Breast epithelium (tissue), 4 donors: ENCODE results near the gene BSDC1. TPM values are rescaled to one million over a fixed set of nuclear protein-coding genes. Genes with fewer than 3 reads are reported as not detected.
"Not testable (repeated sequence)": the region's sequence is repeated elsewhere in the genome, so short reads cannot be mapped to it uniquely, and the experiment has no call there.

Experiments
- DNase-seq, 2 donors: peaks; one replicate each; pipeline ENCODE4 v3.0.0-alpha.2; 2019; ENCODE audit warnings: low spot score in 2 of 2
- H3K27ac ChIP-seq, 2 donors: fragments of 200-600 bp; sonication (generic) in 1 of 2; one replicate each; pipeline ENCODE4 v1.5.1; 2016 to 2019; ENCODE audit warnings: mild to moderate bottlenecking in 1 of 2
- H3K27me3 ChIP-seq, 2 donors: fragments of 200-600 bp; sonication (generic) in 1 of 2; one replicate each; pipeline versions ENCODE4 v1.5.1 to v1.6.0; 2017 to 2019; ENCODE audit warnings: control low read depth in 1 of 2, mild to moderate bottlenecking in 1 of 2
- H3K36me3 ChIP-seq: fragments of 200-600 bp; one replicate; pipeline ENCODE4 v1.5.1; 2019
- H3K4me1 ChIP-seq, 2 donors: fragments of 200-600 bp; sonication (generic); one replicate each; pipeline ENCODE4 v1.5.1; 2016 to 2019; ENCODE audit warnings: control low read depth in 1 of 2
- H3K4me3 ChIP-seq, 3 donors: fragments of 200-600 bp; sonication (generic); 1 replicate in 2 of 3; 2 replicates in 1 of 3; pipeline ENCODE4 v1.5.1; 2016 to 2019; ENCODE audit warnings: mild to moderate bottlenecking in 3 of 3, moderate library complexity in 2 of 3
- H3K9me3 ChIP-seq, 2 donors: fragments of 200-600 bp; sonication (generic) in 1 of 2; one replicate each; pipeline ENCODE4 v1.5.1; 2016 to 2019; ENCODE audit warnings: control low read depth in 1 of 2
- POLR2A ChIP-seq: fragments of 450-650 bp; IDR thresholded peaks from one replicate; pipeline ENCODE4 v1.6.1; 2016; ENCODE audit warnings: antibody characterized with exemption, mild to moderate bottlenecking, moderate library complexity
- POLR2AphosphoS5 ChIP-seq, 3 donors: sonication (generic); formaldehyde crosslinking; IDR thresholded peaks; one replicate each; pipeline ENCODE4 v1.6.1; 2017; ENCODE audit warnings: antibody characterized with exemption in 3 of 3
- intact Hi-C: fragments of 100-400 bp; cut with DNase I; formaldehyde crosslinking; loops from one replicate; pipeline ENCODE4 v1.15.1; 2023; ENCODE audit warnings: low total_unique reads
- total RNA-seq, 3 donors: library from RNA; depleted of rRNA; stranded (reverse); fragments of >200 nt; gene quantifications; one replicate each; pipeline ENCODE4 v1.1.0, GENCODE V29; 2016
- TF ChIP-seq, protein P1 (sequence below), 3 donors: fragments of 450-650 bp; IDR thresholded peaks; one replicate each; pipeline ENCODE4 v1.5.1; 2016 to 2017; ENCODE audit warnings: antibody characterized with exemption in 3 of 3, mild to moderate bottlenecking in 3 of 3, moderate library complexity in 3 of 3

BSDC1 gene
- total RNA-seq, 3 donors from 2014 or later, result 86.9 to 123 (median 95.1) TPM

DNA sequence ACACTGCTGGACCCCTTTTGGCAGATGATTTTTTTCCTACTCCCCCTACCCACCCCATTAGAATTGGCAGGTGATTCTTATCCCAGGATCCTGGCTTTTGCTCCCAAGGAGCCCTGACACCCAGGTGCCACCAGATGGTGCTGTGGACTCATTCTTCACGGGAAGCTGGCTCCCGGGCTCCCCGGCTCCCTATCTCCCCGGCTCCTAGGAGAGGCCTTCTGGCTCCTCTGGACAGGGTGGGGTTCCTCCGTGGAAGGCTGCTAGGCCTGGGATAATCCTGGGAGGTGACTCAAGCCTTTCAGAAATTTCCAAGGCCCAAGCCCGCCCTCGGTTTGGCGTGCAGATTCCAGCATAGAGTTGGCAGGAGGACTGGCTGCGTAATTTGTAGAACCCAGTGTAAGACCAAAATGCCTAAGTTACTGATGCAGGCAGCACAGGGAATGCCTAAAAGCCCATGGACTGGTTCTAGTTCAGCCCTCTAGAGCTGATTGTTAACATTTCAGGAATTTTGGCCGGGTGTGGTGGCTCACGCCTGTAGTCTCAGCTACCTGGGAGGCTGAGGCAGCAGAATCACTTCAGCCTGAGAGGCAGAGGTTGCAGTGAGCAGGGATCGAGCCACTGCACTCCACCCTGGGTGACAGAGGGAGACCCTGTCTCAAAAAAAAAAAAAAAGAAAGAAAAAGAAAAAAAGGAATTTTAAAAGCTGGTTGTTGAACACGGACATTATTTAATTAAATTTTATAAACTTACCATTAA, 6.8 kb upstream of the BSDC1 start:
- peak; percentile 69 to 83 for DNase-seq
- TF ChIP-seq POLR2AphosphoS5 (IDR thresholded peaks at IDR 0.05), result peak in 2 of 3 donors; percentile 24 to 51
- TF ChIP-seq POLR2A, result no peak
- TF ChIP-seq, protein P1, sequence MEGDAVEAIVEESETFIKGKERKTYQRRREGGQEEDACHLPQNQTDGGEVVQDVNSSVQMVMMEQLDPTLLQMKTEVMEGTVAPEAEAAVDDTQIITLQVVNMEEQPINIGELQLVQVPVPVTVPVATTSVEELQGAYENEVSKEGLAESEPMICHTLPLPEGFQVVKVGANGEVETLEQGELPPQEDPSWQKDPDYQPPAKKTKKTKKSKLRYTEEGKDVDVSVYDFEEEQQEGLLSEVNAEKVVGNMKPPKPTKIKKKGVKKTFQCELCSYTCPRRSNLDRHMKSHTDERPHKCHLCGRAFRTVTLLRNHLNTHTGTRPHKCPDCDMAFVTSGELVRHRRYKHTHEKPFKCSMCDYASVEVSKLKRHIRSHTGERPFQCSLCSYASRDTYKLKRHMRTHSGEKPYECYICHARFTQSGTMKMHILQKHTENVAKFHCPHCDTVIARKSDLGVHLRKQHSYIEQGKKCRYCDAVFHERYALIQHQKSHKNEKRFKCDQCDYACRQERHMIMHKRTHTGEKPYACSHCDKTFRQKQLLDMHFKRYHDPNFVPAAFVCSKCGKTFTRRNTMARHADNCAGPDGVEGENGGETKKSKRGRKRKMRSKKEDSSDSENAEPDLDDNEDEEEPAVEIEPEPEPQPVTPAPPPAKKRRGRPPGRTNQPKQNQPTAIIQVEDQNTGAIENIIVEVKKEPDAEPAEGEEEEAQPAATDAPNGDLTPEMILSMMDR (IDR thresholded peaks at IDR 0.05), result peak; percentile 48 to 87 (median 85)
- H3K27ac ChIP-seq, result no peak overlapping the region
- H3K36me3 ChIP-seq, result no peaks in the 10 kb centered on the region
- H3K27me3 ChIP-seq, result no peaks in the 10 kb centered on the region
- no peaks in the 10 kb centered on the region for H3K9me3 ChIP-seq
- no peaks in the 10 kb centered on the region for H3K4me1 ChIP-seq
- no peak overlapping the region for H3K4me3 ChIP-seq
- intact Hi-C loops, result no loop called here

DNA sequence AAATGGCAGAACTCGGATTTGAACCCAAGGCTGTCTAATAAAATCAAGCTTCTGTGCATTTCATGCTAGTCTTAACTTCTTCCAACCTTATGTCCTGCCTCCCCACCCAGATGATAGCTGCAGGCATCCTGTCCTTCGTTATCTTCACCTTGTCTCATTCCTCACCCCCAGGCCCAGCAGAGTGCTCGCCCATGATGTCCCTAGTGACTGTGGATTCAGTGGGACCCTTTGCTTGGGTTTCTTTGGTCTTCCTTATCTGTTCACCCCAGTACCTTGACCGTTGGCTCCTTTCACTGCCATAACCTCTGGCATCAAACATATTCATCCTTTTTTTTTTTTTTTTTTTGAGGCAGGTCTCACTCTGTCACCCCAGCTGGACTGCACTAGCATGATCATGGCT, 5.6 kb upstream of the BSDC1 start:
- Histone ChIP-seq H3K4me1 (no peaks in the 10 kb centered on the region), H3K27me3 (no peaks in the 10 kb centered on the region), H3K4me3 (no peak overlapping the region), H3K27ac (no peak overlapping the region), H3K36me3 (no peaks in the 10 kb centered on the region), H3K9me3 (no peaks in the 10 kb centered on the region)
- intact Hi-C loops, result no loop called here
- TF ChIP-seq, protein P1 (IDR thresholded peaks at IDR 0.05), result no peak
- no peak for TF ChIP-seq POLR2AphosphoS5 (IDR thresholded peaks at IDR 0.05)
- no peak for TF ChIP-seq POLR2A
- no peak for DNase-seq

DNA sequence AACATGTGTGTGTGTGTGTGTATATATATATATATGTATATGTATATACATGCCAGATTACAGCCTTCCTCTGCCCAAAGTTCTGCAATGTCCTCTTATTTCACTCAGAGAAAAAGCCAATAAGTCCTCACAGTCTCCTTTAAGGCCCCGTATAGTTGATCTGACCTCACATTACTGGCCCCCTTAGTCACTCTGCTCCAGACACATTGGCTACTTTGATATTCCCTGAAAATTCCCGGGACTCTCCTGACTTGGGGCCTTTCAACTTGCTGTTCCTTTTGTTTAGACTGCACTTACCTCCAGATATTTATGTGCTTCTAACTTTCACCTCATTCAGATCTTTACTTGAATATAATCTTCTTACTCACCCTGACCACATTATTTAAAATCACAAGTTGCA, 4.2 kb upstream of the BSDC1 start:
- TF ChIP-seq POLR2AphosphoS5 (IDR thresholded peaks at IDR 0.05), result no peak
- TF ChIP-seq, protein P1 (IDR thresholded peaks at IDR 0.05), result no peak
- no peak for TF ChIP-seq POLR2A
- intact Hi-C loops, result no loop called here
- no peaks in the 10 kb centered on the region for H3K27me3 ChIP-seq
- peaks cover 0 to 2% of the 10 kb centered on the region in 2 donors for H3K4me1 ChIP-seq
- no peak overlapping the region for H3K4me3 ChIP-seq
- DNase-seq, result no peak
- H3K9me3 ChIP-seq, result no peaks in the 10 kb centered on the region
- no peaks in the 10 kb centered on the region for H3K36me3 ChIP-seq
- no peak overlapping the region for H3K27ac ChIP-seq

DNA sequence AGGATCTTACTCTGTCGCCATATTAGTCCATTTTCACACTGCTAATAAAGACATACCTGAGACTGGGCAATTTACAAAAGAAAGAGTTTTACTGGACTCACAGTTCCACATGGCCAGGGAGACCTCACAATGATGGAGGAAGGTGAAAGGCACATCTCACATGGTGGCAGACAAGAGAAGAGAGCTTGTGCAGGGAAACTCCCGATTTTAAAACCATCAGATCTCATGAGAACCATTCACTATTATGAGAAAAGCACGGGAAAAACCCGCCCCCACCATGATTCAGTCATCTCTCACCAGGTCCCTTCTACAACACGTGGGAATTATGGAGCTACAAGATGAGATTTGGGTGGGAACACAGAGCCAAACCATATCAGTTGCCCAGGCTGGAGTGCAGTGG, 2.3 kb upstream of the BSDC1 start:
- H3K27ac ChIP-seq, DNase-seq, H3K27me3 ChIP-seq, H3K36me3 ChIP-seq, H3K4me3 ChIP-seq, intact Hi-C loops, H3K9me3 ChIP-seq: not testable (repeated sequence)
- H3K4me1 ChIP-seq, result peaks cover 7 to 19% of the 10 kb centered on the region in 2 donors

DNA sequence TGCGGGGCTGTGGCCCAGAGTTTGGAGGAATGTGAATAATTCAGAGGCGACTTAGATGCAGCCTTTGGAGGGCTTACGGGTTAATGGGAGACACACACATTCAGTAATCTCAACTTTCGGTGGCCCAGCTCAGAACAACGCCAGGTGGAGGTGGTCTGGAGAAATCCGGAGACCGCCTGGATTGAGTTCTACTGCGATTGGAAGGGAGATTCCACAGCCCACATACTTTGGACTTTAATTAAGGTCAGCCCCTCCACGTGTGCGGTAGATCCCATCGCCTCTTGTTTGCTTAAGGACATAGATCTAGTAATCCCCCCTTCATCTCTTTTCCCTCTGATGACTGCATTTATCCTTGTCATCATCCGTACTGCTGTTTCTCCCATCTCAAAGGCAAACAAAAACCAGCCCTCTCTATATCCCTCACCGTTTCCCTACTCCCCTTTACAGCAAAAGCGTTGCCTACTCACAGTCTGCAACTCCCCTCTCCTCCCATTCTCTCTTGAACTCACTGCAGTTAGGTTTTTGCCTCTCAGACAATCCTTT, 720 bp upstream of the BSDC1 start:
- Histone ChIP-seq H3K36me3 (no peaks in the 10 kb centered on the region), H3K27ac (peak overlapping the region; percentile 95 to 99), H3K4me1 (peaks cover 7 to 19% of the 10 kb centered on the region in 2 donors), H3K4me3 (peak overlapping the region; percentile 64 to 89 (median 79)), H3K9me3 (no peaks in the 10 kb centered on the region), H3K27me3 (no peaks in the 10 kb centered on the region)
- intact Hi-C loops, result no loop called here
- DNase-seq, result no peak
- no peak for TF ChIP-seq POLR2A
- no peak for TF ChIP-seq POLR2AphosphoS5 (IDR thresholded peaks at IDR 0.05)
- TF ChIP-seq, protein P1 (IDR thresholded peaks at IDR 0.05), result no peak
